ENCODE measurements around the gene GCNT2. TPM values are rescaled to one million over a fixed set of nuclear protein-coding genes. Genes with fewer than 3 reads are reported as not detected.

GCNT2 gene
- total and polyA plus RNA-seq, 2 of the 8 experiments (the other 6 are each of a cell fraction or from before 2014, with no cell fraction given): 19.3 to 52.5 TPM

- H3K36me3 ChIP-seq (ENCODE audit: control insufficient read depth in 2 of 4, insufficient read depth in 4 of 4, low read length in 3 of 4): peaks cover 0 to 15% (median 2%) of the 10 kb centered on the region in 4 experiments; a peak in 3 of 8 replicates
- H2BK15ac ChIP-seq (ENCODE audit: low read length): no peak overlapping the region
- H3K14ac ChIP-seq (ENCODE audit: insufficient read length): no peak overlapping the region
- H3K56ac ChIP-seq (replicated peaks; ENCODE audit: insufficient read length, low read depth, low read length): no peak overlapping the region
- no peak overlapping the region for H3K18ac ChIP-seq (ENCODE audit: extremely low read depth, low read length)
- H3K27ac ChIP-seq (ENCODE audit: low read depth, low read length): no peak overlapping the region
- no peak overlapping the region for H2AK5ac ChIP-seq (ENCODE audit: low read depth, low read length)
- H3K9me3 ChIP-seq (ENCODE audit: insufficient read depth in 2 of 2, low read depth in 1 of 2, low read length in 1 of 2): no peaks in the 10 kb centered on the region; a peak in 1 of 4 replicates
- H3K4me2 ChIP-seq (ENCODE audit: insufficient read depth in 1 of 2, low read depth in 2 of 2, low read length in 2 of 2): no peak overlapping the region
- DNase-seq (ENCODE audit: low read depth in 1 of 2, low spot score in 2 of 2) (no peak), FAIRE-seq (no peak)
- peaks cover 13 to 79% of the 10 kb centered on the region in 2 experiments for H3K79me2 ChIP-seq (ENCODE audit: control insufficient read depth in 1 of 2, insufficient read depth in 2 of 2, low read length in 2 of 2)
- H2AFZ ChIP-seq (ENCODE audit: low read length): no peak overlapping the region
- no peak for TF ChIP-seq CREB1 (IDR thresholded peaks at IDR 0.05)
- TF ChIP-seq HDAC6 (IDR thresholded peaks at IDR 0.05; ENCODE audit: low read depth, low read length): no peak
- no peak for TF ChIP-seq SUZ12 (IDR thresholded peaks at IDR 0.05; ENCODE audit: low read length)
- no peak for TF ChIP-seq SAP30 (IDR thresholded peaks at IDR 0.05; ENCODE audit: insufficient read depth, insufficient replicate concordance, low read length)
- no peak for TF ChIP-seq SIN3A (conservative IDR thresholded peaks at IDR 0.05 in 1 of 2, IDR thresholded peaks at IDR 0.05 in 1 of 2; ENCODE audit: low read depth in 1 of 2, low read length in 2 of 2)
- no peak for TF ChIP-seq CHD2 (IDR thresholded peaks at IDR 0.05; ENCODE audit: low read length)
- no peak for TF ChIP-seq TAF7 (optimal IDR thresholded peaks at IDR 0.05; ENCODE audit: borderline replicate concordance, low read depth, low read length)
- TF ChIP-seq BRCA1 (IDR thresholded peaks at IDR 0.05; ENCODE audit: low read depth, low read length): no peak
- TF ChIP-seq, protein P1, sequence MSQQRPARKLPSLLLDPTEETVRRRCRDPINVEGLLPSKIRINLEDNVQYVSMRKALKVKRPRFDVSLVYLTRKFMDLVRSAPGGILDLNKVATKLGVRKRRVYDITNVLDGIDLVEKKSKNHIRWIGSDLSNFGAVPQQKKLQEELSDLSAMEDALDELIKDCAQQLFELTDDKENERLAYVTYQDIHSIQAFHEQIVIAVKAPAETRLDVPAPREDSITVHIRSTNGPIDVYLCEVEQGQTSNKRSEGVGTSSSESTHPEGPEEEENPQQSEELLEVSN (IDR thresholded peaks at IDR 0.05): no peak
- no peak for TF ChIP-seq RFX5 (IDR thresholded peaks at IDR 0.05; ENCODE audit: borderline replicate concordance, low read depth, low read length)
- no peak for TF ChIP-seq BACH1 (IDR thresholded peaks at IDR 0.05; ENCODE audit: low read length)
- no peak for TF ChIP-seq KDM1A (IDR thresholded peaks at IDR 0.05; ENCODE audit: borderline replicate concordance, low read length)
- no peak for TF ChIP-seq SRF (IDR thresholded peaks at IDR 0.05; ENCODE audit: low read depth, low read length)
- no peak overlapping the region for H4K8ac ChIP-seq (ENCODE audit: extremely low read depth, insufficient read depth, low read length)
- peaks cover 3 to 12% of the 10 kb centered on the region in 2 experiments for H4K20me1 ChIP-seq (replicated peaks in 1 of 2; ENCODE audit: control insufficient read depth in 1 of 2, insufficient read depth in 2 of 2, low read length in 2 of 2)
- no peak overlapping the region for H4K5ac ChIP-seq (ENCODE audit: insufficient read length, low read depth, low read length)
- H3K23me2 ChIP-seq (ENCODE audit: low read depth, low read length): no peaks in the 10 kb centered on the region
- peaks cover 0 to 10% (median 2%) of the 10 kb centered on the region in 4 experiments; a peak in 4 of 7 replicates for H3K4me1 ChIP-seq (replicated peaks in 1 of 4; ENCODE audit: control insufficient read depth in 3 of 4, insufficient read depth in 4 of 4, low read length in 3 of 4)
- no peak overlapping the region for H3K4me3 ChIP-seq (ENCODE audit: extremely low read depth in 1 of 4, insufficient read depth in 2 of 4, low read depth in 3 of 4, low read length in 4 of 4)
- no peak overlapping the region for H2BK120ac ChIP-seq (replicated peaks; ENCODE audit: low read depth, low read length)
- H3K23ac ChIP-seq (ENCODE audit: insufficient read length): peak overlapping the region; percentile 32
- H4K91ac ChIP-seq (replicated peaks; ENCODE audit: insufficient read length, low read length): no peak overlapping the region
- H3K9ac ChIP-seq (replicated peaks in 1 of 4; ENCODE audit: extremely low read depth in 1 of 4, low read depth in 3 of 4, low read length in 3 of 4): no peak overlapping the region
- WGBS, 2 experiments (ENCODE audit: extremely low coverage in 1 of 2, insufficient coverage in 1 of 2, insufficient read length in 1 of 2, insufficient replicate concordance in 2 of 2, low coverage in 1 of 2, low lambda C conversion rate in 2 of 2, missing lambda C conversion rate in 1 of 2): 89% methylated on average over 1 of the region's 1 CpG; no CpG with 5 or more reads in 1 of the 2 experiments
- ChIA-PET CTCF (ENCODE audit: partially characterized antibody) (interaction anchor here (0.6 to 0.8 kb wide), 4 partner anchors 12 to 146 kb away, joined by 3 read pairs; no protein-coding TSS in a partner anchor), POLR2A (ENCODE audit: partially characterized antibody) (interaction anchor here (0.7 to 2.2 kb wide), 3 partner anchors 9 to 20 kb away, joined by 3 to 8 read pairs (median 5); no protein-coding TSS in a partner anchor)
- peaks cover 14% of the 10 kb centered on the region for H3K79me1 ChIP-seq (ENCODE audit: low read depth, low read length)
- no peaks in the 10 kb centered on the region for H3K27me3 ChIP-seq (replicated peaks in 1 of 4; ENCODE audit: control insufficient read depth in 3 of 4, extremely low read depth in 1 of 4, insufficient read depth in 3 of 4, low read length in 3 of 4)
- H2BK5ac ChIP-seq (ENCODE audit: low read depth, low read length): no peak overlapping the region
- H3K4ac ChIP-seq (replicated peaks; ENCODE audit: insufficient read length, low read depth, low read length): no peak overlapping the region
- no peak overlapping the region for H2BK20ac ChIP-seq (ENCODE audit: low read length)
- H2BK12ac ChIP-seq (ENCODE audit: low read depth, low read length): no peak overlapping the region
Measured at GRCh38 chr6:10610289-10610688, 89.1 kb downstream of the GCNT2 start.
